NB4 (cell line): Measurements from ENCODE around the gene CARMIL1.
A peak's percentile ranks its signal among the peaks of the same experiment; 100 is the strongest.

Experiments used
- DNase-seq: peaks from one replicate; pipeline ENCODE4 v3.0.0; 2010; ENCODE audit warnings: low read depth
- H3K4me3 ChIP-seq: one replicate; pipeline ENCODE4 v1.5.1; 2011; ENCODE audit warnings: mild to moderate bottlenecking, low read depth, low read length, moderate library complexity
- MYC ChIP-seq: IDR thresholded peaks from 2 replicates; pipeline ENCODE4 v1.6.1; 2011; ENCODE audit warnings: low read depth, low read length
- POLR2A ChIP-seq: IDR thresholded peaks from 2 replicates; pipeline ENCODE4 v1.6.1; 2011; ENCODE audit warnings: mild to moderate bottlenecking; ENCODE audit not compliant: insufficient read length; ENCODE audit errors: extremely low read depth
- TF ChIP-seq, protein P1 (sequence below): IDR thresholded peaks from 2 replicates; pipeline ENCODE4 v1.6.1; 2011; ENCODE audit warnings: low read depth, low read length
- TF ChIP-seq, protein P2 (sequence below): IDR thresholded peaks from one replicate; pipeline ENCODE4 v1.5.1; 2012; ENCODE audit warnings: low read depth, low read length

Gene CARMIL1

DNA sequence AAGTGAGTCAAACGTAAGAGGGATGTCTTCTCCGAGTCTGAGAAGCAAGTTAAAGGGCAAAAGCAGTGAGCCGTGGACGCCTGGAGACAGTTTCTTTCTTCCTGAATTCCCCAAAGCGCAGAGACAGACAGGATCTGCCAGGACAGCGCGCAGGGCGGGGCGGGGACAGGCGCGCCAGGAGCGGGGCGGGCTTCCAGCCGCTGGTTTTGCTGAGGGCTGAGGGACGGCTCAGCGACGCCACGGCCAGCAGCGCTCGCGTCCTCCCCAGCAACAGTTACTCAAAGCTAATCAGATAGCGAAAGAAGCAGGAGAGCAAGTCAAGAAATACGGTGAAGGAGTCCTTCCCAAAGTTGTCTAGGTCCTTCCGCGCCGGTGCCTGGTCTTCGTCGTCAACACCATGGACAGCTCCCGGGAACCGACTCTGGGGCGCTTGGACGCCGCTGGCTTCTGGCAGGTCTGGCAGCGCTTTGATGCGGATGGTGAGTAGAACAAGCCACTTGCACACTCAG, 372.9 kb downstream of the CARMIL1 start, which contains the start of gene SCGN:
SCGN (plus strand) TSS at position 209 of the 509 bp plus-strand sequence; CDS start at position 398, 189 bp downstream.
- peak; percentile 13 for DNase-seq
- H3K4me3 ChIP-seq, result no peak within 1 kb of the TSS
- TF ChIP-seq, protein P1, sequence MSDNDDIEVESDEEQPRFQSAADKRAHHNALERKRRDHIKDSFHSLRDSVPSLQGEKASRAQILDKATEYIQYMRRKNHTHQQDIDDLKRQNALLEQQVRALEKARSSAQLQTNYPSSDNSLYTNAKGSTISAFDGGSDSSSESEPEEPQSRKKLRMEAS, result no peak

DNA sequence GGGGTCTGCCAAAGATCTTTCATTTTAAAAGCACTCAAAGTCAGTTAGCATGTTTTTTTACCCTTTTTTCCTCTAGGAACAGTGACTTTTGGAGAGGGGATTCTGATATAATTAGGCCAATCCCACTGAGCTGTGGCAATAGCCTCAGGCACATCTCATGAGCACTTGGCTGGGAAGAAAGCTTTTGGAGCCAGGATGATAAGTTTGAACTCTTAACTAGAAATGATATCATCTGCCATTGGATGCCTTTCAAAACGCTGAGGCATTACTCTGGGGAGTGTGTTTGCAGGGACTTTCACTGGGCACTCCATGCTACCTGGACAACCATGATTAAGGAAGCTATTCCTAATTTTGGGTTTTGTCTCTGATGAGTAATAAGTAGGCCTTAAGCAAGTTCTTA, 376.5 kb downstream of the CARMIL1 start:
- TF ChIP-seq MYC, result no peak
- TF ChIP-seq, protein P1, result no peak
- no peak for DNase-seq
- no peak overlapping the region for H3K4me3 ChIP-seq

DNA sequence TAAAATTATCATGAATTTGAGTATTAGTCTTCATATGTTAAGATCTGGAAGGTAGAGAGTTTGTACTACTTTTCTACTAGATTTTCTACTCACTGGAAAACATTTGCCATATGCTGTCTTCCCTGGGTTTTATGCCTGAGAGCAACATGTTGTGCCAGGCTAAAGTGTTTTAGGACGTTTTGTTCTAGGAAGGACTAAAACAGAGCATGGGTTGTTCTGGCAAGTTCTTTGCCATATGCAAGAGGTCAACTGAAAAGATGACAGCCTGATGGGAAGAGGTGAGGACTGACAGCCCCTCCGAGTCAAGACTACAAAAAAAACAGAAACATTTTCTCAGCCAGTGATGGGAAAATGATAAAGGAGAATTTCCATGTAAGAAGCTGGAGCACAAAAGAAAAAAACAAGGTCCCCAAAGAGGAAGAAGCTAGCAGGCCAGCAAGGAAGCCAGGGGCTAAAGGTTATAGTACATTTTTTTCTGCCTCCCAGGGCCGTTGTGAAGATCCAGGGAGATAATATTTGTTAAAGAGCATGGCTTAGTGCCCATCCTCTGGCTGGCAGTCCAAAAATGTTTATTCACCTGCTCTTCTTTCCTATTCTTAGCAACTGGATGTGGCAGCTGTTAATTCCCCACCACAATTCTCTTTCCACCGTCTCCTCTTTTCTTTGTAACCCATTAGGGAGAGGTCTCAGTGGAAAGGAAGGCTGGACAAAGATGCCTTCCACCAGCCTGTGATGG, 380.6 kb downstream of the CARMIL1 start:
- DNase-seq, result no peak
- no peak overlapping the region for H3K4me3 ChIP-seq
- TF ChIP-seq MYC, result no peak
- no peak for TF ChIP-seq POLR2A
- TF ChIP-seq, protein P2, sequence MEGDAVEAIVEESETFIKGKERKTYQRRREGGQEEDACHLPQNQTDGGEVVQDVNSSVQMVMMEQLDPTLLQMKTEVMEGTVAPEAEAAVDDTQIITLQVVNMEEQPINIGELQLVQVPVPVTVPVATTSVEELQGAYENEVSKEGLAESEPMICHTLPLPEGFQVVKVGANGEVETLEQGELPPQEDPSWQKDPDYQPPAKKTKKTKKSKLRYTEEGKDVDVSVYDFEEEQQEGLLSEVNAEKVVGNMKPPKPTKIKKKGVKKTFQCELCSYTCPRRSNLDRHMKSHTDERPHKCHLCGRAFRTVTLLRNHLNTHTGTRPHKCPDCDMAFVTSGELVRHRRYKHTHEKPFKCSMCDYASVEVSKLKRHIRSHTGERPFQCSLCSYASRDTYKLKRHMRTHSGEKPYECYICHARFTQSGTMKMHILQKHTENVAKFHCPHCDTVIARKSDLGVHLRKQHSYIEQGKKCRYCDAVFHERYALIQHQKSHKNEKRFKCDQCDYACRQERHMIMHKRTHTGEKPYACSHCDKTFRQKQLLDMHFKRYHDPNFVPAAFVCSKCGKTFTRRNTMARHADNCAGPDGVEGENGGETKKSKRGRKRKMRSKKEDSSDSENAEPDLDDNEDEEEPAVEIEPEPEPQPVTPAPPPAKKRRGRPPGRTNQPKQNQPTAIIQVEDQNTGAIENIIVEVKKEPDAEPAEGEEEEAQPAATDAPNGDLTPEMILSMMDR, result no peak
- TF ChIP-seq, protein P1, result no peak

DNA sequence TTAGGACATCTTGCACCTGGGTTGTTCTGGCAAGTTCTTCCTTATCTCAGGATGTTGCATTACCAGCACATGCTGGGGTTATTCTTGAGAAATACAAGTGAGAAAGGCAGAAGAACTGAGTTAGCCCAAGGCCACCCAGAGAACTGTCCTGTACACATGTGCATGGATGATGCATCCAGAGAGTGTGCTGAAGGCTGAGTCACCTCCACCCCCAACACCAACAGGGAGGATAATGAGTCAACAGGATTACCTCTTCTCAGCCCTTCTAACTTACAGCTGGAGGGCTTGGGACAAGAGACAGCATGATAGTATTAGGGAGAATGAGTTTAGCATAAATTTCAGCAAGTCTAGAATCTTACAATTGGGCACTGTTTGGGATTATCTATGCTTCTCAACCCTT, 381.3 kb downstream of the CARMIL1 start:
- TF ChIP-seq MYC (no peak), POLR2A (no peak)
- TF ChIP-seq, protein P1, result no peak
- TF ChIP-seq, protein P2, result no peak
- DNase-seq, result peak; percentile 28
- no peak overlapping the region for H3K4me3 ChIP-seq

DNA sequence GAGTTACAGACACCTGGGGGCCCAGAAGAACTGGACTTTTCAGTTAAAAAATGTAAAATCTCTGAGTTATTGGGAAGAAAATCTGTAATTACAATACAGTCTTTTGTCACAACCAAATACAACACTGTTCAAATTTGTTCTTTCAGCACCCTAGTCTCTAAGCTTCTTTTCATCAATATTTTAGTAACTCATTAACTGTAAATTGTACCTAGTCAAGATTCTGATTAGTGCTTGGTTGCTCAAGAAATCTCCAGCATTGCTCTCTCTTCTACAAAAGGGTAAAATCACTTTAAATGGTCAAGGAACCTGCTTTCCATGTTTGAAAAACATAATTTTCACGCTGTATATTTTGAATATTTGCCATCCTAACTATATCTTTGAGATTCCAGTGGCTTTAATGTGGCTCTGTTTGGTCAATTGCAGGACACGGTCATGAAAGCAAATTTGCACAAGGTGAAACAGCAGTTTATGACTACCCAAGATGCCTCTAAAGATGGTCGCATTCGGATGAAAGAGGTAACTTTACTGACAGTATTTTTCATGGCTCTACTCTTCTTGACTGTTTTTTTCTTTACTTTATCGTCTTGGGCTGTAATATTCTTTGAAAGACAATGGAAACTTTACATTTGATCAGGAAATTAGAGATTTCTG, 382.1 kb downstream of the CARMIL1 start:
- DNase-seq, result no peak
- TF ChIP-seq, protein P1, result no peak
- TF ChIP-seq MYC (no peak), POLR2A (no peak)
- no peak overlapping the region for H3K4me3 ChIP-seq

DNA sequence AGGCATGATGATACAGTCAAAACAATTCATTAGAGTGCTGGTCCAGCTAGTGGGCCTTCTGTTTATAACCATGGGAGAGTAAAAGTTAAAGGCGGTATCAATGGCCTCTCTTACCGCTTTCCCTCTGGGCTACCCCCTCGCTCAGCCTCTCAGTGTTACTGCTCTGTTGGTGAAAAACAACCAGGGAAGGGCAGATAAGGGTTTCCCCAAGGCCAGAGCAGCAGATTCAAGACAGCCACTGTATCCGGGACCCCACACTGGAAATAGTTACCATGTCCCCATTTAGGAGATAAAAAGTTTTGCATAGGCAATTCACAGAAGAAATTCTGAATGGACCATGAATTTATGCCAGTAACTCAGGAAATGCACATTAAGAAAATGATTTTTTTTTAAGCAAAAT, 386.3 kb downstream of the CARMIL1 start:
- no peak overlapping the region for H3K4me3 ChIP-seq
- no peak for TF ChIP-seq POLR2A
- TF ChIP-seq, protein P1, result no peak
- TF ChIP-seq, protein P2, result no peak
- TF ChIP-seq MYC, result no peak
- no peak for DNase-seq

DNA sequence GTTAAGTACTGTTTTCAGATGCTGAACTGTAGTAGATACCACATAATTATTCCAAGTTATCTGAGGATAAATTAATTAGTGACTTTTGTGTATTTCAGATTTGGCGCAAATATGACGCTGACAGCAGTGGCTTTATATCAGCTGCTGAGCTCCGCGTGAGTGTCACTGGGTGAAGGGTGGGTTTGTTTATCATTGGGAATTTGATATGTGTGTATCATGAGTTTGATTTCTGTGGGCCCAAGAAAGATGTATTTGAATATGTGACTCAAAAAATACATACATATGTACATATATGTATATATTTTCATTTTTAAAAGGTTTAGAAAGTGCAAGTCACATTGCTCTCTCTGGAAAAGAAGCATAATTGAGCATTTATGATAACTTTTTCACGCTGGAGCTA, 390.2 kb downstream of the CARMIL1 start:
- TF ChIP-seq MYC, result no peak
- TF ChIP-seq, protein P2, result no peak
- TF ChIP-seq, protein P1, result no peak
- TF ChIP-seq POLR2A, result no peak
- H3K4me3 ChIP-seq, result no peak overlapping the region
- no peak for DNase-seq
